Endothelial cell of umbilical vein (primary cell): ENCODE measurements around the gene WDR37. TPM values are rescaled to one million over a fixed set of nuclear protein-coding genes. Genes with fewer than 3 reads are reported as not detected.

Source experiments
- BruUV-seq: library from RNA; stranded (reverse); fragments of 400-500 nt; replicated peaks from 2 replicates; lab custom pipeline; 2021; lab: Mats Ljungman, UMichigan
- CTCF ChIA-PET: fragments of 300-600, 350-600 bp; sonication (Branson Sonifier 250); formaldehyde crosslinking; loops from one replicate; lab custom pipeline; 2021; ENCODE audit warnings: antibody characterized with exemption, inconsistent platforms; lab: Charles Lee
- POLR2A ChIA-PET: fragments of 300-600, 350-600 bp; sonication (Branson Sonifier 250); formaldehyde crosslinking; loops from one replicate; lab custom pipeline; 2021; ENCODE audit warnings: antibody characterized with exemption, inconsistent platforms; lab: Charles Lee
- DNase-seq: peaks from one replicate; pipeline ENCODE4 v3.0.0-alpha.2; 2011; ENCODE audit warnings: low read depth, low spot score
- FAIRE-seq: peaks from 2 replicates; lab custom pipeline; 2011; peaks lifted over from hg19 to GRCh38; lab: Jason Lieb, UNC
- H2AFZ ChIP-seq: 2 replicates; pipeline ENCODE4 v1.6.0; 2012; ENCODE audit warnings: low read depth, low read length, control low read depth, inconsistent platforms
- H3K27ac ChIP-seq: 2 replicates; pipeline ENCODE4 v1.5.1; 2011; ENCODE audit warnings: low read depth, mild to moderate bottlenecking, control low read depth, low read length, moderate library complexity; ENCODE audit not compliant: insufficient read depth
- H3K27me3 ChIP-seq, 2 experiments: 2 replicates each; pipeline versions ENCODE4 v1.6.0 to v1.6.1; 2011; ENCODE audit warnings: low read length in 2 of 2, mixed read lengths in 1 of 2; ENCODE audit not compliant: control insufficient read depth in 2 of 2, insufficient read depth in 2 of 2
- H3K36me3 ChIP-seq, 2 experiments: 2 replicates in 1 of 2; 3 replicates in 1 of 2; pipeline ENCODE4 v1.5.1; 2011; ENCODE audit warnings: low read length in 2 of 2, mild to moderate bottlenecking in 1 of 2, moderate library complexity in 1 of 2; ENCODE audit not compliant: control insufficient read depth in 2 of 2, insufficient read depth in 2 of 2; ENCODE audit errors: extremely low read depth in 1 of 2
- H3K4me1 ChIP-seq: 3 replicates; pipeline ENCODE4 v1.5.1; 2011; ENCODE audit warnings: mild to moderate bottlenecking, low read length; ENCODE audit not compliant: control insufficient read depth, insufficient read depth; ENCODE audit errors: extremely low read depth
- H3K4me2 ChIP-seq: 2 replicates; pipeline ENCODE4 v1.6.1; 2011; ENCODE audit warnings: low read length, control low read depth, mixed read lengths; ENCODE audit not compliant: insufficient read depth
- H3K4me3 ChIP-seq, 3 experiments: fragments of 200-600 bp in 1 of 3; sonication (generic), shearing (Covaris generic) in 1 of 3; replicated peaks in 1 of 3; 2 replicates each; pipeline ENCODE4 v1.5.1; 2011 to 2016; ENCODE audit warnings: control low read depth in 3 of 3, low read length in 3 of 3, mild to moderate bottlenecking in 2 of 3, inconsistent platforms in 1 of 3, low read depth in 1 of 3, moderate library complexity in 1 of 3; ENCODE audit not compliant: insufficient read depth in 1 of 3
- H3K79me2 ChIP-seq: 2 replicates; pipeline ENCODE4 v1.6.0; 2012; ENCODE audit warnings: low read length, inconsistent platforms; ENCODE audit not compliant: control insufficient read depth, insufficient read depth
- H3K9ac ChIP-seq: replicated peaks from 2 replicates; pipeline ENCODE3; 2011; ENCODE audit warnings: low read length, control low read depth; ENCODE audit not compliant: insufficient read depth; ENCODE audit errors: extremely low read depth
- H3K9me1 ChIP-seq: replicated peaks from 3 replicates; pipeline ENCODE4 v1.6.0; 2011; ENCODE audit warnings: mild to moderate bottlenecking, low read length; ENCODE audit not compliant: control insufficient read depth, insufficient read depth; ENCODE audit errors: extremely low read depth
- H3K9me3 ChIP-seq: replicated peaks from 2 replicates; pipeline ENCODE4 v1.5.1; 2012; ENCODE audit warnings: low read length, inconsistent platforms; ENCODE audit not compliant: control insufficient read depth, insufficient read depth
- H4K20me1 ChIP-seq: replicated peaks from 2 replicates; pipeline ENCODE3; 2011; ENCODE audit warnings: mild to moderate bottlenecking, low read length; ENCODE audit not compliant: control insufficient read depth, insufficient read depth; ENCODE audit errors: extremely low read depth
- CTCF ChIP-seq, 2 donors: IDR thresholded peaks; 1 replicate in 1 of 2; 2 replicates in 1 of 2; pipeline ENCODE4 v1.5.1; 2011; ENCODE audit warnings: low read length in 2 of 2, mild to moderate bottlenecking in 2 of 2, moderate library complexity in 2 of 2, control low read depth in 1 of 2, inconsistent platforms in 1 of 2, low read depth in 1 of 2; ENCODE audit not compliant: insufficient read depth in 1 of 2; ENCODE audit errors: extremely low read depth in 1 of 2
- EZH2 ChIP-seq: IDR thresholded peaks from 2 replicates; pipeline ENCODE4 v1.6.1; 2012; ENCODE audit warnings: borderline replicate concordance, low read depth, mild to moderate bottlenecking, moderate library complexity, low read length, inconsistent platforms; ENCODE audit not compliant: severe bottlenecking
- FOS ChIP-seq: IDR thresholded peaks from 2 replicates; pipeline ENCODE4 v1.6.1; 2011; ENCODE audit warnings: mild to moderate bottlenecking, low read length, moderate library complexity, borderline replicate concordance; ENCODE audit not compliant: insufficient read depth
- GATA2 ChIP-seq: IDR thresholded peaks from 2 replicates; pipeline ENCODE4 v1.7.0; 2011; ENCODE audit warnings: low read depth, mild to moderate bottlenecking, moderate library complexity, mixed read lengths, low read length; ENCODE audit not compliant: insufficient read length, insufficient read depth
- JUN ChIP-seq: IDR thresholded peaks from 2 replicates; pipeline ENCODE4 v1.6.1; 2011; ENCODE audit warnings: borderline replicate concordance, low read depth; ENCODE audit not compliant: insufficient read length, insufficient read depth
- MAX ChIP-seq: IDR thresholded peaks from 2 replicates; pipeline ENCODE4 v1.6.1; 2011; ENCODE audit not compliant: insufficient read depth, insufficient read length
- MYC ChIP-seq: IDR thresholded peaks from one replicate; pipeline ENCODE4 v1.6.1; 2011; ENCODE audit warnings: mild to moderate bottlenecking, low read depth, low read length
- POLR2A ChIP-seq: IDR thresholded peaks from 2 replicates; pipeline ENCODE4 v1.6.1; 2012; ENCODE audit warnings: low read depth, mild to moderate bottlenecking, control low read depth, low read length
- POLR2AphosphoS5 ChIP-seq: IDR thresholded peaks from 2 replicates; pipeline ENCODE4 v1.6.1; 2012; ENCODE audit warnings: low read depth, mild to moderate bottlenecking, control low read depth, low read length, moderate library complexity; ENCODE audit not compliant: insufficient read depth
- dilution Hi-C: fragments of 300-500 bp; cut with MboI; formaldehyde crosslinking; loops from one replicate; pipeline ENCODE4 v1.15.0; 2019; ENCODE audit warnings: low sequenced_read_pairs; ENCODE audit not compliant: extremely low pct_ligation_motif_present
- intact Hi-C: fragments of 100-400 bp; cut with micrococcal nuclease; formaldehyde crosslinking; loops from one replicate; pipeline ENCODE4 v1.10.0; 2022
- polyA plus RNA-seq, 4 experiments: library from polyadenylated mRNA; depleted of rRNA in 3 of 4; stranded (reverse) in 3 of 4; unstranded in 1 of 4; fragments of >200 nt; gene quantifications; 2 replicates each; pipeline versions ENCODE4 v1.2.1 to v1.2.3, GENCODE V29; 2011 to 2012; ENCODE audit warnings: missing spikeins in 1 of 4
- total RNA-seq: library from RNA; stranded (reverse); gene quantifications from 2 replicates; pipeline ENCODE4 v1.2.3, GENCODE V29; 2021

Gene WDR37
- total and polyA plus RNA-seq, 2 donors (not counting 3 experiments of a cell fraction or from before 2014, with no cell fraction given): 21.7 to 25.5 TPM

GRCh38 chr10:1057106-1057657 lies 997 bp downstream of the WDR37 start:
- peak overlapping the region; percentile 87 for H3K27ac ChIP-seq
- peaks cover 35% of the 10 kb centered on the region for H3K4me1 ChIP-seq
- no peaks in the 10 kb centered on the region for H4K20me1 ChIP-seq
- H2AFZ ChIP-seq: peak overlapping the region; percentile 4
- H3K79me2 ChIP-seq: peaks cover 77% of the 10 kb centered on the region
- CTCF ChIA-PET: no interaction called here
- TF ChIP-seq GATA2 (no peak), POLR2A (no peak), FOS (no peak), MAX (no peak), JUN (no peak), POLR2AphosphoS5 (no peak), EZH2 (no peak), MYC (no peak), CTCF (IDR thresholded peaks at IDR 0.05; ENCODE audit: extremely low read depth in 1 of 2, insufficient read depth in 1 of 2, low read depth in 1 of 2, low read length in 2 of 2) (no peak)
- dilution Hi-C loops: no loop called here
- FAIRE-seq: peak; percentile 81
- H3K27me3 ChIP-seq: no peaks in the 10 kb centered on the region
- POLR2A ChIA-PET: interaction anchor here (1.1 kb wide), 1 partner anchor 8 kb away, joined by 4 read pairs; the partner anchor contains the start of gene IDI1
- no peaks in the 10 kb centered on the region for H3K9me3 ChIP-seq
- no TSS peak for BruUV-seq
- peak overlapping the region; percentile 71 to 83 (median 75) for H3K4me3 ChIP-seq
- peak overlapping the region; percentile 84 for H3K4me2 ChIP-seq
- peak overlapping the region; percentile 50 for H3K9ac ChIP-seq
- DNase-seq: peak; percentile 49
- H3K36me3 ChIP-seq: peaks cover 0 to 4% of the 10 kb centered on the region in 2 experiments
- intact Hi-C loops: loop anchor here (1.0 kb wide), 1 partner anchor 8 kb away; the partner anchor contains the start of gene IDI1
- no peaks in the 10 kb centered on the region for H3K9me1 ChIP-seq
